EH (cell line): ENCODE results near the gene ANKS1B.
"Not testable (repeated sequence)": the region's sequence is repeated elsewhere in the genome, so short reads cannot be mapped to it uniquely, and the experiment has no call there.

Source experiments
- DNase-seq: peaks from one replicate; pipeline ENCODE4 v3.0.0-alpha.2; 2015; ENCODE audit warnings: low read depth

Gene ANKS1B

GRCh38 chr12:99758997-99759396, 225.7 kb downstream of the ANKS1B start:
- no peak for DNase-seq

GRCh38 chr12:99752740-99753139, 232.0 kb downstream of the ANKS1B start:
- DNase-seq, result no peak

GRCh38 chr12:99746538-99746937, 238.2 kb downstream of the ANKS1B start:
- DNase-seq, result no peak

GRCh38 chr12:99745895-99746294, 238.8 kb downstream of the ANKS1B start:
- no peak for DNase-seq

GRCh38 chr12:99745121-99745520, 239.6 kb downstream of the ANKS1B start:
- no peak for DNase-seq

GRCh38 chr12:99736760-99737269, 247.9 kb downstream of the ANKS1B start:
- no peak for DNase-seq

GRCh38 chr12:99732131-99732530, 252.6 kb downstream of the ANKS1B start:
- no peak for DNase-seq

GRCh38 chr12:99722690-99723486, 261.8 kb downstream of the ANKS1B start:
- no peak for DNase-seq

- no peak for DNase-seq
Observed at GRCh38 chr12:99721715-99722275, 262.9 kb downstream of the ANKS1B start.

- not testable (repeated sequence) for DNase-seq
Observed at GRCh38 chr12:99720083-99720465, 264.7 kb downstream of the ANKS1B start.

GRCh38 chr12:99719411-99720082, 265.2 kb downstream of the ANKS1B start:
- DNase-seq, result not testable (repeated sequence)

- DNase-seq, result not testable (repeated sequence)
Observed at GRCh38 chr12:99715841-99716510, 268.8 kb downstream of the ANKS1B start.

GRCh38 chr12:99714921-99715320, 269.8 kb downstream of the ANKS1B start:
- DNase-seq, result not testable (repeated sequence)

GRCh38 chr12:99713946-99714520, 270.7 kb downstream of the ANKS1B start:
- DNase-seq, result no peak

- no peak for DNase-seq
Observed at GRCh38 chr12:99712281-99712680, 272.5 kb downstream of the ANKS1B start.

- no peak for DNase-seq
Observed at GRCh38 chr12:99711246-99711645, 273.5 kb downstream of the ANKS1B start.

- no peak for DNase-seq
Observed at GRCh38 chr12:99709619-99710018, 275.1 kb downstream of the ANKS1B start.

GRCh38 chr12:99709116-99709515, 275.6 kb downstream of the ANKS1B start:
- DNase-seq, result no peak

- no peak for DNase-seq
Observed at GRCh38 chr12:99707883-99708282, 276.9 kb downstream of the ANKS1B start.

GRCh38 chr12:99706736-99707473, 277.8 kb downstream of the ANKS1B start:
- no peak for DNase-seq

- DNase-seq, result no peak
Observed at GRCh38 chr12:99704458-99704857, 280.3 kb downstream of the ANKS1B start.
